Body of pancreas (tissue), 4 donors: ENCODE measurements around the gene CAMK1D.

ENCODE experiments used
- CTCF ChIP-seq, 7 experiments: fragments of 450-650 bp in 4 of 7; fragments of 200-600 bp in 3 of 7; sonication (generic) in 3 of 7; IDR thresholded peaks; one replicate each; pipeline ENCODE4 v1.5.1; 2016 to 2019; ENCODE audit warnings: antibody characterized with exemption in 7 of 7
- POLR2A ChIP-seq, 3 donors: fragments of 450-650 bp; IDR thresholded peaks; one replicate each; pipeline ENCODE4 v1.6.1; 2016; ENCODE audit warnings: antibody characterized with exemption in 3 of 3, mild to moderate bottlenecking in 2 of 3

- TF ChIP-seq CTCF (IDR thresholded peaks at IDR 0.05) (no peak), POLR2A (IDR thresholded peaks at IDR 0.05) (no peak)
Measured at GRCh38 chr10:12791728-12792127, 442.4 kb downstream of the CAMK1D start.
